Osteoblast (primary cell): Measurements from ENCODE around the gene ARL15. TPM values are rescaled to one million over a fixed set of nuclear protein-coding genes. Genes with fewer than 3 reads are reported as not detected.

ENCODE experiments used
- DNase-seq: peaks from one replicate; pipeline ENCODE4 v3.0.0; 2011; ENCODE audit warnings: low spot score, mixed read lengths; ENCODE audit not compliant: insufficient read length; ENCODE audit errors: missing footprints
- H2AFZ ChIP-seq: 2 replicates; pipeline ENCODE4 v1.6.0; 2011; ENCODE audit warnings: mild to moderate bottlenecking, low read length
- H3K27ac ChIP-seq: 2 replicates; pipeline ENCODE4 v1.5.1; 2011; ENCODE audit warnings: mild to moderate bottlenecking, low read depth, low read length, moderate library complexity
- H3K27me3 ChIP-seq: 2 replicates; pipeline ENCODE4 v1.6.0; 2012; ENCODE audit warnings: mild to moderate bottlenecking, control low read depth, inconsistent platforms, low read length, moderate library complexity; ENCODE audit not compliant: insufficient read depth
- H3K36me3 ChIP-seq: 2 replicates; pipeline ENCODE4 v1.5.1; 2011; ENCODE audit warnings: mild to moderate bottlenecking, low read length, control low read depth, moderate library complexity; ENCODE audit not compliant: insufficient read depth
- H3K4me1 ChIP-seq: 2 replicates; pipeline ENCODE4 v1.5.1; 2011; ENCODE audit warnings: mild to moderate bottlenecking, low read length, control low read depth, moderate library complexity; ENCODE audit not compliant: insufficient read depth
- H3K4me2 ChIP-seq: 2 replicates; pipeline ENCODE4 v1.6.0; 2011; ENCODE audit warnings: mild to moderate bottlenecking, low read length; ENCODE audit not compliant: insufficient read depth
- H3K4me3 ChIP-seq: fragments of 200-600 bp; sonication (generic); 3 replicates; pipeline ENCODE4 v1.5.1; 2012; ENCODE audit warnings: mild to moderate bottlenecking, low read length, inconsistent platforms; ENCODE audit not compliant: insufficient read depth
- H3K79me2 ChIP-seq: 2 replicates; pipeline ENCODE4 v1.6.0; 2012; ENCODE audit warnings: mild to moderate bottlenecking, low read length, control low read depth, inconsistent platforms; ENCODE audit not compliant: insufficient read depth
- H3K9me3 ChIP-seq: 2 replicates; pipeline ENCODE4 v1.5.1; 2011; ENCODE audit warnings: low read depth, low read length, control low read depth
- H4K20me1 ChIP-seq: 2 replicates; pipeline ENCODE4 v1.6.0; 2012; ENCODE audit warnings: mild to moderate bottlenecking, low read length, control low read depth; ENCODE audit not compliant: insufficient read depth
- total RNA-seq: library from RNA; depleted of rRNA; stranded (reverse); fragments of >200 nt; gene quantifications from 2 replicates; pipeline ENCODE4 v1.2.3, GENCODE V29; 2012
- TF ChIP-seq, protein P1 (sequence below): IDR thresholded peaks from 2 replicates; pipeline ENCODE4 v1.5.1; 2011; ENCODE audit warnings: mild to moderate bottlenecking, low read depth, low read length, moderate library complexity; ENCODE audit errors: extremely low read depth

The ARL15 gene
- total RNA-seq, 1 donor, result 25.3 TPM

DNA sequence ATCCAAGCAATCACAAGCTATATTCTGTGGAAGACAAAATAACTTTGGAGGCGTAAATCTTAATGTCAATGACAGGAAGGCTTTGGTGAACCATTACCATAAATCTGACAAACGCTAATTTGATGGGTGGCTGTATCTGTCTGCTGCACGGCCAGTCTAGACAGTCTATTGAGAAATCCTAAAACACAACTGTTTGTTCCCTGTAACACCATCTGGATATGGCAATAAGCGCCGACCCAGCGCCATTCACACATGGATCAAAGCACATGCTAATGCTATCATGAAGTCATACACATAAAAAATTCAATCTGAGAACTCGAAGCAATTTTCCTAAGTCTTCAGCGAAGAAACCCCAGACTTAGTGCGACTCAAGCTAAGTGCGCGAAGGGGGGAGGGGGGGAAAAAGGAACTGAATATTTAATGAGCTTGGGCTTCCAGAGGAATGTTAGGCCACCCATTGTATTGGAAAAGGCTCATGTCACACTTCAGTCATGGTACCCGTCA lies 95.1 kb downstream of the ARL15 start:
- H3K4me3 ChIP-seq, result no peak overlapping the region
- H3K79me2 ChIP-seq, result no peaks in the 10 kb centered on the region
- H3K27ac ChIP-seq, result no peak overlapping the region
- TF ChIP-seq, protein P1, sequence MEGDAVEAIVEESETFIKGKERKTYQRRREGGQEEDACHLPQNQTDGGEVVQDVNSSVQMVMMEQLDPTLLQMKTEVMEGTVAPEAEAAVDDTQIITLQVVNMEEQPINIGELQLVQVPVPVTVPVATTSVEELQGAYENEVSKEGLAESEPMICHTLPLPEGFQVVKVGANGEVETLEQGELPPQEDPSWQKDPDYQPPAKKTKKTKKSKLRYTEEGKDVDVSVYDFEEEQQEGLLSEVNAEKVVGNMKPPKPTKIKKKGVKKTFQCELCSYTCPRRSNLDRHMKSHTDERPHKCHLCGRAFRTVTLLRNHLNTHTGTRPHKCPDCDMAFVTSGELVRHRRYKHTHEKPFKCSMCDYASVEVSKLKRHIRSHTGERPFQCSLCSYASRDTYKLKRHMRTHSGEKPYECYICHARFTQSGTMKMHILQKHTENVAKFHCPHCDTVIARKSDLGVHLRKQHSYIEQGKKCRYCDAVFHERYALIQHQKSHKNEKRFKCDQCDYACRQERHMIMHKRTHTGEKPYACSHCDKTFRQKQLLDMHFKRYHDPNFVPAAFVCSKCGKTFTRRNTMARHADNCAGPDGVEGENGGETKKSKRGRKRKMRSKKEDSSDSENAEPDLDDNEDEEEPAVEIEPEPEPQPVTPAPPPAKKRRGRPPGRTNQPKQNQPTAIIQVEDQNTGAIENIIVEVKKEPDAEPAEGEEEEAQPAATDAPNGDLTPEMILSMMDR, result no peak
- no peaks in the 10 kb centered on the region for H3K27me3 ChIP-seq
- H3K4me2 ChIP-seq, result no peak overlapping the region
- no peaks in the 10 kb centered on the region for H3K4me1 ChIP-seq
- H3K36me3 ChIP-seq, result no peaks in the 10 kb centered on the region
- no peak overlapping the region for H2AFZ ChIP-seq
- H3K9me3 ChIP-seq, result no peaks in the 10 kb centered on the region
- H4K20me1 ChIP-seq, result no peaks in the 10 kb centered on the region
- DNase-seq, result no peak

DNA sequence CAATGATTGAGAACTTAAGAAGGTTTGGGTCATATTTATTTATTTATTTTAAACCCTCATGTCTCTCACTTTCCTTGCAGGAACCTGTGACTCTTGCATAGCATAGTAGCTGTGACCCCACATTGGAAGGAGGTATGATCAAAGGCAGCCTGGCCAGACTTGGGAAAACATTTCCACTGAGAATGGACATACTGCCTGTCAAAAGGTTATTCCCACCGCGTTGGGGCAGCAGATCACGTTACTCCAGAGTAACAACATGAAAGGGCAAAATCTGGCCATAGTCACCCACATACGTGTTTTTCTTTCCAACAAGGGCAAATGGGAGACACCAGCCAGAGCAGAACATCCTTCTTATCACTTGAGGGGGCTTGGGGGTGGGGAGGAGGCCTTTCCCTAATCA lies 95.7 kb downstream of the ARL15 start:
- Histone ChIP-seq H3K4me1 (no peaks in the 10 kb centered on the region), H2AFZ (no peak overlapping the region), H3K79me2 (no peaks in the 10 kb centered on the region), H4K20me1 (no peaks in the 10 kb centered on the region), H3K9me3 (no peaks in the 10 kb centered on the region), H3K27ac (no peak overlapping the region), H3K27me3 (no peaks in the 10 kb centered on the region), H3K36me3 (no peaks in the 10 kb centered on the region), H3K4me2 (no peak overlapping the region), H3K4me3 (no peak overlapping the region)
- no peak for DNase-seq
- TF ChIP-seq, protein P1, result no peak

DNA sequence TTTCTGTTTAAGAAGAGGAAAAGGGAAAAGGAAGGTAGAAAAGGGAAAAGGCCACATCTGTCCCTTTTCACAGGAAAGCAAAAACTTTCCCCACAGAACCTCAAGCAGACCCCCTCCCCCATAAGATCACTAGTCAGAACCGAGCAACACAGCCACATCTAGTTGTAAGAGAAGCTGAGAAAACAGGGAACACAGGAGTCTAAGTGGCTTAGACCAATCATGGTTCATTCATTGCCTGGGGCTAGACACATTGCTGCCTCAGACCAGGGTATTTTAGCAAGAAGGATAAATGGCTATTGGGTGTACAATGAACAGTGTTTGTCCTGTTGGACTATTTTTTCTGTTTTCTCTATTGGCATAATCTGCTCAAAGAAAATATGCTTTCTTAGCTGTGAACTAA lies 98.0 kb downstream of the ARL15 start:
- H3K9me3 ChIP-seq, result no peaks in the 10 kb centered on the region
- H3K4me3 ChIP-seq, result no peak overlapping the region
- H2AFZ ChIP-seq, result no peak overlapping the region
- no peak for DNase-seq
- H3K27me3 ChIP-seq, result no peaks in the 10 kb centered on the region
- no peak overlapping the region for H3K27ac ChIP-seq
- no peaks in the 10 kb centered on the region for H3K79me2 ChIP-seq
- no peaks in the 10 kb centered on the region for H3K36me3 ChIP-seq
- no peaks in the 10 kb centered on the region for H4K20me1 ChIP-seq
- no peak overlapping the region for H3K4me2 ChIP-seq
- TF ChIP-seq, protein P1, result no peak
- H3K4me1 ChIP-seq, result no peaks in the 10 kb centered on the region

DNA sequence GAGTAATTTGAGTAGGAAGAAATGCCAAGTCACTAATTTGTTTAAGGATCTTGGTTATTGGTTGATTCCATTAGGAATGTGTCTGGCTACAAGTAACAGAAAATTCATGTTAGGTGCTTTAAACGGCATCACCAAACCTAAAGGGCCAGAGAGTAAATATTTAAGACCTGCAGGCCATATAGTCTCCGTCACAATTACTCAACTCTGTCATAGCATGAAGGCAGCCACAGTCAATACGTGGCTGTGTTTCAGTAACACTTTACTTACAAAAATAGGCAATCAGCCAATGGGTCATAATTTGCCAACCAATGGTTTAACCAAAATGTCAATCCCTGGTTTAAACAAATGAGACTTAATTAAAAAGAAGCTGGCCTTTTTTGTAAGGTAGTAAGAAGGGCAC lies 98.5 kb downstream of the ARL15 start:
- Histone ChIP-seq H3K79me2 (no peaks in the 10 kb centered on the region), H3K4me3 (no peak overlapping the region), H2AFZ (no peak overlapping the region), H3K27me3 (no peaks in the 10 kb centered on the region), H3K4me2 (no peak overlapping the region), H3K4me1 (no peaks in the 10 kb centered on the region), H3K36me3 (no peaks in the 10 kb centered on the region), H3K27ac (no peak overlapping the region), H3K9me3 (no peaks in the 10 kb centered on the region), H4K20me1 (no peaks in the 10 kb centered on the region)
- DNase-seq, result no peak
- TF ChIP-seq, protein P1, result no peak
